ENCODE measurements around the gene LAMB1. TPM values are rescaled to one million over a fixed set of nuclear protein-coding genes. Genes with fewer than 3 reads are reported as not detected.

LAMB1 gene
- total RNA-seq, 1 experiment from 2014 or later: 240 TPM

- CTCF ChIA-PET: no interaction called here
- BruUV-seq (replicated peaks): no TSS peak
Measured at GRCh38 chr7:107955394-107955793, 47.6 kb downstream of the LAMB1 start.

GRCh38 chr7:107953924-107954303, 49.0 kb downstream of the LAMB1 start:
- DNase-seq: no peak
- no peak overlapping the region for H3K4me3 Mint-ChIP-seq (ENCODE audit: low read depth, unreplicated experiment)
- H3K27ac Mint-ChIP-seq (ENCODE audit: unreplicated experiment): no peak overlapping the region
- intact Hi-C loops (cut with micrococcal nuclease; ENCODE audit: unreplicated experiment): loop anchor here (5.0 kb wide), 2 partner anchors 43 to 193 kb away; no protein-coding TSS in a partner anchor
- CTCF ChIA-PET: interaction anchor here (0.7 kb wide), 1 partner anchor 1900 kb away, joined by 5 read pairs; no protein-coding TSS in a partner anchor
- no peak for TF ChIP-seq CTCF (IDR thresholded peaks at IDR 0.05; ENCODE audit: unreplicated experiment)
- peaks cover 17% of the 10 kb centered on the region for H3K4me1 Mint-ChIP-seq (ENCODE audit: low read depth, unreplicated experiment)
- H3K36me3 Mint-ChIP-seq (ENCODE audit: insufficient read depth, unreplicated experiment): peaks cover 57% of the 10 kb centered on the region
- no TSS peak for BruUV-seq (replicated peaks)
- no peaks in the 10 kb centered on the region for H3K27me3 Mint-ChIP-seq (ENCODE audit: unreplicated experiment)
- H3K9me3 Mint-ChIP-seq (ENCODE audit: low read depth, unreplicated experiment): no peaks in the 10 kb centered on the region

More at GRCh38 chr7:107955394-107955793, 47.6 kb downstream of the LAMB1 start:
- intact Hi-C loops (cut with micrococcal nuclease; ENCODE audit: unreplicated experiment): no loop called here
- Mint-ChIP-seq H3K36me3 (ENCODE audit: insufficient read depth, unreplicated experiment) (peaks cover 46% of the 10 kb centered on the region), H3K27me3 (ENCODE audit: unreplicated experiment) (no peaks in the 10 kb centered on the region), H3K4me1 (ENCODE audit: low read depth, unreplicated experiment) (peaks cover 9% of the 10 kb centered on the region), H3K9me3 (ENCODE audit: low read depth, unreplicated experiment) (no peaks in the 10 kb centered on the region), H3K27ac (ENCODE audit: unreplicated experiment) (no peak overlapping the region), H3K4me3 (ENCODE audit: low read depth, unreplicated experiment) (no peak overlapping the region)
- DNase-seq: no peak
- no peak for TF ChIP-seq CTCF (IDR thresholded peaks at IDR 0.05; ENCODE audit: unreplicated experiment)

GRCh38 chr7:107953265-107953923, 49.6 kb downstream of the LAMB1 start:
- H3K27ac Mint-ChIP-seq (ENCODE audit: unreplicated experiment): no peak overlapping the region
- peaks cover 57% of the 10 kb centered on the region for H3K36me3 Mint-ChIP-seq (ENCODE audit: insufficient read depth, unreplicated experiment)
- no peaks in the 10 kb centered on the region for H3K9me3 Mint-ChIP-seq (ENCODE audit: low read depth, unreplicated experiment)
- no peaks in the 10 kb centered on the region for H3K27me3 Mint-ChIP-seq (ENCODE audit: unreplicated experiment)
- BruUV-seq (replicated peaks): no TSS peak
- DNase-seq: no peak
- TF ChIP-seq CTCF (IDR thresholded peaks at IDR 0.05; ENCODE audit: unreplicated experiment): no peak
- intact Hi-C loops (cut with micrococcal nuclease; ENCODE audit: unreplicated experiment): loop anchor here (5.0 kb wide), 2 partner anchors 44 to 194 kb away; no protein-coding TSS in a partner anchor
- peaks cover 22% of the 10 kb centered on the region for H3K4me1 Mint-ChIP-seq (ENCODE audit: low read depth, unreplicated experiment)
- CTCF ChIA-PET: interaction anchor here (0.7 kb wide), 1 partner anchor 1899 kb away, joined by 5 read pairs; no protein-coding TSS in a partner anchor
- no peak overlapping the region for H3K4me3 Mint-ChIP-seq (ENCODE audit: low read depth, unreplicated experiment)

- peaks cover 59% of the 10 kb centered on the region for H3K36me3 Mint-ChIP-seq (ENCODE audit: insufficient read depth, unreplicated experiment)
- H3K9me3 Mint-ChIP-seq (ENCODE audit: low read depth, unreplicated experiment): no peaks in the 10 kb centered on the region
- peak; percentile 41 for DNase-seq
- BruUV-seq (replicated peaks): no TSS peak
- no peak overlapping the region for H3K4me3 Mint-ChIP-seq (ENCODE audit: low read depth, unreplicated experiment)
- no peak for TF ChIP-seq CTCF (IDR thresholded peaks at IDR 0.05; ENCODE audit: unreplicated experiment)
- intact Hi-C loops (cut with micrococcal nuclease; ENCODE audit: unreplicated experiment): loop anchor here (5.0 kb wide), 2 partner anchors 45 to 195 kb away; no protein-coding TSS in a partner anchor
- no peak overlapping the region for H3K27ac Mint-ChIP-seq (ENCODE audit: unreplicated experiment)
- CTCF ChIA-PET: no interaction called here
- H3K27me3 Mint-ChIP-seq (ENCODE audit: unreplicated experiment): no peaks in the 10 kb centered on the region
- H3K4me1 Mint-ChIP-seq (ENCODE audit: low read depth, unreplicated experiment): peaks cover 35% of the 10 kb centered on the region
Measured at GRCh38 chr7:107951896-107952295, 51.1 kb downstream of the LAMB1 start.

Measured in Calu3 (cell line).